ENCODE measurements around the gene AGAP6. TPM values are rescaled to one million over a fixed set of nuclear protein-coding genes. Genes with fewer than 3 reads are reported as not detected.

AGAP6 gene
- total RNA-seq = 1 to 10 TPM; 2.7 to 3.1 TPM

DNA sequence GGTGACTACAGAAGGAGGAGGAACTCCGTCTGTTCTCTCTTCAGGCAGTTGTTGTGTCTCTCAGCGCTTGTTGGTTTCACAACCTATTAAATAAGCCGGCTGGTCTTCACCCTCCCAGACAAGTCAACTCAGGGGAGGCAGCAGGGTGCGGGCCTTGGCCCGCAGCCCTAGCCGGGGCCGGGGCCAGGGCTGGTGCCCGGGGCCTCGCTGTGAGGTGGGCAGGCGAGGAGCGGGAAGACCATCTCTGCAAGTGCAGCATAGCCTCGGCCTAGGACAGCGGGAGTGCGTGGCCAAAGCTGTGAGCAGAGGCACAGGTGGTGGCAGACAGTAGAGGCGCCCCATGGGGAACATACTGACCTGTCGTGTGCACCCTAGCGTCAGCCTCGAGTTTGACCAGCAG lies at the start of gene AGAP6:
Gene AGAP6 (plus strand): TSS at position 31 of the 400 bp plus-strand sequence. CDS start 310 bp downstream, at position 341.

DNA sequence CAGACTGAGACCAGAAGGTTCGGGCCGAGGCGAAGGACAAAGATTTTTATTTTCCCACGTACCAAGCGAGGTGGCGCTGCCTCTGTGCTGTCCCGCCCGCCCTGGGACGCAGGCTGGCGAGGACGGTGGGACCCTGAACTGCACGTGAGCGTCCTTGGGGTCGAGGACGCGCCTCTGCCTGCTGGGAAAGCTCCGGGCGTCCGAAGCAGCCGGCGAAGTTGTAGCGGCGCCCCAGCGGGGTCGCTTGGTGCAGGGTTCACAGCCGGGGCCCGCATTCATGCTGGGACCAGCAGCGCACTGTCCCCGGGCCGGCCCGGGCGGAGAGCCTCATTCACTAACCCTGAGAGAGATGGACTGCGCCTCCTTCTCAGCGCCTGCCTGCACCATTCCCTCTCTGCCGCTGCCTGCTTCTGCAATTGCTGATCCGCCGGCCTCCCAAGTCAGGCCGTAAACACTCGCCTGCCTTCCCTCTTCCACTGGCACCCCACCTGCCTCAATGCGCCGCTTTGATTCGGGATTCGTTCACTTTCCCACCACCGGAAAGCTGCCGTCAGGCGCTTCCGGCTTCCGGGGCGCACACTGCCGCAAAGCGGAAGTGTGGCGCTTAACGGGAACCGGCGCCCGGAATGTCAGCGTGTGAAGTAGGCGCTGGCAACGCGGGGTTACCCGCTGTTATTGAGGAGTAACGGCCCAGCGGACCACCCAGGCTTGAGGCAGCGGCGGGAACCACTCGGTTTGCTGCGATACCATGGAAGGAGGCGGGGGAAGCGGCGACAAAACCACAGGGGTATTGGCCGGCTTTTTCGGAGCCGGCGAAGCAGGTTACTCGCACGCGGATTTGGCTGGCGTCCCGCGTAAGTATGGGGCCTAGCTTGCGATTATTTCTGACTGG lies 46.5 kb upstream of the AGAP6 start, which contains the start of the genes PARG and TIMM23B:
Gene PARG (minus strand): TSS at position 581 of the 892 bp plus-strand sequence. CDS start 302 bp downstream, at position 279.
Gene TIMM23B (plus strand): TSS at position 607 of the 892 bp plus-strand sequence. CDS start 142 bp downstream, at position 749.

Small RNA genes within 50 kb of the gene (small RNA-seq; reads per million reads assigned to genes)
- gene RNA5SP317 (0 reads per million in 2 donors), gene SNORA74C-2 (1.2 to 2.0 reads per million in 2 donors)

Other genes starting within 250 kb of the AGAP6 start
- gene OGDHL, start 226.1 kb upstream of the AGAP6 start, total RNA-seq = under 1 TPM; under 0.01 TPM
- gene PARG, start 46.4 kb upstream of the AGAP6 start, total RNA-seq = 10 to 100 TPM; 26.2 to 32.3 TPM
- 10 to 100 TPM; 12.3 to 12.7 TPM for gene TIMM23B, start 46.4 kb upstream of the AGAP6 start, total RNA-seq
- gene WASHC2A, start 79.5 kb downstream of the AGAP6 start, total RNA-seq = 10 to 100 TPM; 44.0 to 54.7 TPM

Data from melanocyte of skin (primary cell).